ENCODE data around the gene NTNG1.

The NTNG1 gene

DNA sequence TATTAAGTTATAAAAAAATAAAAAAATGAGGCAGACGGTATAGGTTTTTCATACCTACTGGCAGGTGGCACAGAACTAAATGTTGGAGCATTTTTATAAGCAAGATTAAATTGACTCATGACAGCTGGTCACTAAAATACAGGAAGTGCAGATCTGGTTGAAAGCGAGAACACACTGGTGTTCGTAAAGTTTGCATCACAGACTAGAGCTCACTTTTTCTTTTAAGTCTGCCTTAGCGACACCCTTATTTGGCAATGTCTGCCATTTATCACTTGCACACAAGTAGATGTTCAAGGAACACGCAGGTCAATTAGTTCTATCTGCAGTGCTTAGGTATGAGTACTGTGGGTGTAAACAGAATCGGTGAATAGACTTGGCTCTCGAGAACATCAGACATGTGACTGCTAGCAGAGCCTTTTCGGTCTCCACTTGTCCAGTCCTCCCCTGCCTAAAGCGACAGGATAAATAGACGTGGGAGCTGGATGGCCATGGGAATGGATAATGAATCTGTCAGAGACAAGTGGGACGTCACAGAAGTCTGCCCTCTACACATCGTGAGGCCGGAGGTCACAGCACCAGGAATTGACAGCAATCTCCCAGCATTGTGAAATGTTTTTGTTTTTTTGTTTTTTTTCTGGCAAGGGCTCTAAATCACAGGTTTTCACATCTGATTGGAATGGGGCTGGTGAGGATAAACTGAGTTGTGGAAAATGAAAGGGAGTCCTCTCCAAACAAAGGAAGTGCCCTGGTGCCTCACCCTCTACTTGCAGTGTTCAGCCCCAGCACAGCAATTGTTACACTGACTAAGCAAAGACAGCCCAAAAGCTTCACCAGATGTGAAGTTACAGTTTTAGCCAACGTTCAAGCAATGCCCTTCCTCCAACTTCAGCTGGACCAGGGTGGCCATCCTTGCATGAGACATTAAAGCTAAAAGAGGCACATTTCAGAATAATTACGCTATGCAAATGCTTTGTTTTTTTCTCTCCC, 248.9 kb downstream of the NTNG1 start:
- no peak for TF ChIP-seq SUZ12 (IDR thresholded peaks at IDR 0.05)
- TF ChIP-seq HDGF (IDR thresholded peaks at IDR 0.05; ENCODE audit: borderline replicate concordance), result no peak
- TF ChIP-seq L3MBTL2 (conservative IDR thresholded peaks at IDR 0.05), result no peak
- TF ChIP-seq CTBP1 (IDR thresholded peaks at IDR 0.05; ENCODE audit: borderline replicate concordance), result no peak
- no peak for TF ChIP-seq LEF1 (IDR thresholded peaks at IDR 0.05; ENCODE audit: borderline replicate concordance)
- no peak for TF ChIP-seq TARDBP (IDR thresholded peaks at IDR 0.05)
- no peak for TF ChIP-seq ARNT (IDR thresholded peaks at IDR 0.05)
- TF ChIP-seq FOXA1 (IDR thresholded peaks at IDR 0.05), result no peak
- TF ChIP-seq SP1 (IDR thresholded peaks at IDR 0.05), result no peak
- TF ChIP-seq, protein P1, sequence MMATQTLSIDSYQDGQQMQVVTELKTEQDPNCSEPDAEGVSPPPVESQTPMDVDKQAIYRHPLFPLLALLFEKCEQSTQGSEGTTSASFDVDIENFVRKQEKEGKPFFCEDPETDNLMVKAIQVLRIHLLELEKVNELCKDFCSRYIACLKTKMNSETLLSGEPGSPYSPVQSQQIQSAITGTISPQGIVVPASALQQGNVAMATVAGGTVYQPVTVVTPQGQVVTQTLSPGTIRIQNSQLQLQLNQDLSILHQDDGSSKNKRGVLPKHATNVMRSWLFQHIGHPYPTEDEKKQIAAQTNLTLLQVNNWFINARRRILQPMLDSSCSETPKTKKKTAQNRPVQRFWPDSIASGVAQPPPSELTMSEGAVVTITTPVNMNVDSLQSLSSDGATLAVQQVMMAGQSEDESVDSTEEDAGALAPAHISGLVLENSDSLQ (IDR thresholded peaks at IDR 0.05), result no peak
- no peak for TF ChIP-seq FOXK2 (IDR thresholded peaks at IDR 0.05)
- ChIA-PET POLR2A (no interaction called here), CTCF (no interaction called here)
- no peak for DNase-seq (ENCODE audit: extremely low spot score)

DNA sequence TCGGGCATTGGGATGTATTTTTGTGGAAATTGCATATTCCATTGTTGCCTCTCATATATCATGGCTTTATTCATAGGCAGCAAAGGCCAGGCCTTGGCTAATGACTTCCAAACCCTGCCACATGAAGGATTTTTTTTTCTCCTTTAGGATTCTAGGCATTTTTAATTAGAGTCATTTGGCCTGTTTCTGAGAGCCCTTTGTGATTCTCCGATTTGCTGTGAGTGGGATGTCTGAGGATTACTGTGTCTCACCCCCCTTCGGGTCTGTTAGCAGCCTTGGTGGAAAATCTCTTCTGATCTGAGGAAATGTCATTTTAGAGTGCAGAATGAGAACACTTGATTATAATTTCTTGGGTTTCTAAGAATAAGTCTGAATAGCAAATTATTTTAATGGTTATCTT, 253.5 kb downstream of the NTNG1 start:
- ChIA-PET POLR2A (no interaction called here), CTCF (no interaction called here)

GRCh38 chr1:107401704-107402103, 260.9 kb downstream of the NTNG1 start:
- CTCF ChIA-PET, result no interaction called here
- POLR2A ChIA-PET, result no interaction called here
- DNase-seq (ENCODE audit: extremely low spot score), result no peak
- TF ChIP-seq SP1 (IDR thresholded peaks at IDR 0.05), result no peak
- TF ChIP-seq LEF1 (IDR thresholded peaks at IDR 0.05; ENCODE audit: borderline replicate concordance), result no peak
- no peak for TF ChIP-seq ELF4 (IDR thresholded peaks at IDR 0.05)
- TF ChIP-seq TARDBP (IDR thresholded peaks at IDR 0.05), result no peak
- no peak for TF ChIP-seq FOXA1 (IDR thresholded peaks at IDR 0.05)
- no peak for TF ChIP-seq ARNT (IDR thresholded peaks at IDR 0.05)
- TF ChIP-seq HDGF (IDR thresholded peaks at IDR 0.05; ENCODE audit: borderline replicate concordance), result no peak
- TF ChIP-seq FOXM1 (IDR thresholded peaks at IDR 0.05; ENCODE audit: borderline replicate concordance), result no peak
- TF ChIP-seq NFRKB (IDR thresholded peaks at IDR 0.05), result no peak
- TF ChIP-seq CTBP1 (IDR thresholded peaks at IDR 0.05; ENCODE audit: borderline replicate concordance), result no peak
- no peak for TF ChIP-seq BHLHE40 (IDR thresholded peaks at IDR 0.05; ENCODE audit: borderline replicate concordance)
- TF ChIP-seq FOXK2 (IDR thresholded peaks at IDR 0.05), result no peak
- TF ChIP-seq SUZ12 (IDR thresholded peaks at IDR 0.05), result no peak

More for the DNA sequence above, 253.5 kb downstream of the NTNG1 start:
- no peak for DNase-seq (ENCODE audit: extremely low spot score)
- TF ChIP-seq HDGF (IDR thresholded peaks at IDR 0.05; ENCODE audit: borderline replicate concordance) (no peak), LEF1 (IDR thresholded peaks at IDR 0.05; ENCODE audit: borderline replicate concordance) (no peak), FOXM1 (IDR thresholded peaks at IDR 0.05; ENCODE audit: borderline replicate concordance) (no peak), SP1 (IDR thresholded peaks at IDR 0.05) (no peak), ELF4 (IDR thresholded peaks at IDR 0.05) (no peak), FOXK2 (IDR thresholded peaks at IDR 0.05) (no peak), BHLHE40 (IDR thresholded peaks at IDR 0.05; ENCODE audit: borderline replicate concordance) (no peak), ARNT (IDR thresholded peaks at IDR 0.05) (no peak), TARDBP (IDR thresholded peaks at IDR 0.05) (no peak), FOXA1 (IDR thresholded peaks at IDR 0.05) (no peak), CTBP1 (IDR thresholded peaks at IDR 0.05; ENCODE audit: borderline replicate concordance) (no peak), L3MBTL2 (conservative IDR thresholded peaks at IDR 0.05) (no peak), ZNF384 (IDR thresholded peaks at IDR 0.05) (no peak), SUZ12 (IDR thresholded peaks at IDR 0.05) (no peak), NFRKB (IDR thresholded peaks at IDR 0.05) (no peak)
- TF ChIP-seq, protein P1 (IDR thresholded peaks at IDR 0.05), result no peak

GRCh38 chr1:107404756-107405155, 263.9 kb downstream of the NTNG1 start:
- POLR2A ChIA-PET, result no interaction called here
- no peak for TF ChIP-seq SUZ12 (IDR thresholded peaks at IDR 0.05)
- no peak for DNase-seq (ENCODE audit: extremely low spot score)
- CTCF ChIA-PET, result no interaction called here

DNA sequence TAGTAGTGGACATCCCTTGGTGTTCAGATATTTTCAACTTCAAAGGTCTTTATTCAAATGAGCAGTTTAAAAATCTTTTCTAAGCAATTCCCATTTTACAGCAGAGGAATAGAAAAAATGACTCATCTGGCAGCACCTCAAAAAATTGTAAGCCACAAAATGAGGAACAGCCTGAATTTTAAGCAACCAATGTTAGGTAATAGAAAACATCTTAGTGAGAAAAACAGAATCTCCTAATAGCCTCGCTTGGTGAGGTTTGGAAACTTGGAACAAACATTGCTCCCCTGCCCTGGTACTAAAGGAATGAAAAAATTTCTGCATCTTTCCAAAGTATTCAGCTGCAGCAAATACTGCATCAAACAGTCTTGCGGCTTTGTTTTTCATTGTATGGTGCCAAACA, 264.4 kb downstream of the NTNG1 start:
- CTCF ChIA-PET, result no interaction called here
- no peak for DNase-seq (ENCODE audit: extremely low spot score)

GRCh38 chr1:107407011-107407410, 266.2 kb downstream of the NTNG1 start:
- no peak for DNase-seq (ENCODE audit: extremely low spot score)
- POLR2A ChIA-PET, result no interaction called here
- CTCF ChIA-PET, result no interaction called here
- TF ChIP-seq BHLHE40 (IDR thresholded peaks at IDR 0.05; ENCODE audit: borderline replicate concordance), result no peak
- TF ChIP-seq SP1 (IDR thresholded peaks at IDR 0.05), result no peak

More for the DNA sequence above, 264.4 kb downstream of the NTNG1 start:
- POLR2A ChIA-PET, result no interaction called here
- TF ChIP-seq SP1 (IDR thresholded peaks at IDR 0.05) (no peak), ZNF384 (IDR thresholded peaks at IDR 0.05) (no peak)
- TF ChIP-seq, protein P1 (IDR thresholded peaks at IDR 0.05), result no peak

- no peak for DNase-seq (ENCODE audit: extremely low spot score)
- CTCF ChIA-PET, result no interaction called here
- POLR2A ChIA-PET, result no interaction called here
- TF ChIP-seq SP1 (IDR thresholded peaks at IDR 0.05) (no peak), BHLHE40 (IDR thresholded peaks at IDR 0.05; ENCODE audit: borderline replicate concordance) (no peak), L3MBTL2 (conservative IDR thresholded peaks at IDR 0.05) (no peak), FOXK2 (IDR thresholded peaks at IDR 0.05) (no peak), FOXA1 (IDR thresholded peaks at IDR 0.05) (no peak), ARNT (IDR thresholded peaks at IDR 0.05) (no peak), FOXM1 (IDR thresholded peaks at IDR 0.05; ENCODE audit: borderline replicate concordance) (no peak), ELF4 (IDR thresholded peaks at IDR 0.05) (no peak), CTBP1 (IDR thresholded peaks at IDR 0.05; ENCODE audit: borderline replicate concordance) (no peak), LEF1 (IDR thresholded peaks at IDR 0.05; ENCODE audit: borderline replicate concordance) (no peak), ZNF384 (IDR thresholded peaks at IDR 0.05) (no peak), TARDBP (IDR thresholded peaks at IDR 0.05) (no peak)
- TF ChIP-seq, protein P1 (IDR thresholded peaks at IDR 0.05), result no peak
Observed at GRCh38 chr1:107413546-107413945, 272.7 kb downstream of the NTNG1 start.

All from HEK293T (cell line).